ENCODE results near the gene PRDX4. TPM values are rescaled to one million over a fixed set of nuclear protein-coding genes. Genes with fewer than 3 reads are reported as not detected.

PRDX4 gene
- total and polyA plus RNA-seq, 12 donors = 15.3 to 134 (median 38.8) TPM

GRCh38 chrX:23726191-23726590 lies 58.9 kb downstream of the PRDX4 start:
- peaks cover 0 to 92% (median 3%) of the 10 kb centered on the region in 9 donors for H3K36me3 ChIP-seq
- H3K27ac ChIP-seq = peak overlapping the region in 1 of 10 donors; percentile 36
- TF ChIP-seq CTCF (IDR thresholded peaks at IDR 0.05) = no peak
- H3K4me1 ChIP-seq = no peaks in the 10 kb centered on the region
- intact Hi-C loops (cut with DNase I) = no loop called here
- no peak for ATAC-seq
- H3K27me3 ChIP-seq = no peaks in the 10 kb centered on the region
- no peak overlapping the region for H3K4me3 ChIP-seq
- WGBS, 2 donors = 72 to 84% methylated on average over 6 of the region's 6 CpGs
- no peak for DNase-seq
- H3K9me3 ChIP-seq = no peaks in the 10 kb centered on the region

- WGBS, 2 donors = 92 to 98% methylated on average over 3 of the region's 3 CpGs
- ATAC-seq (no peak), DNase-seq (no peak)
- H3K4me3 ChIP-seq = no peak overlapping the region
- no peaks in the 10 kb centered on the region for H3K4me1 ChIP-seq
- H3K36me3 ChIP-seq = peaks cover 0 to 92% (median 3%) of the 10 kb centered on the region in 9 donors
- no peak overlapping the region for H3K27ac ChIP-seq
- TF ChIP-seq CTCF (IDR thresholded peaks at IDR 0.05) = no peak
- no peaks in the 10 kb centered on the region for H3K9me3 ChIP-seq
- intact Hi-C loops (cut with DNase I) = no loop called here
- no peaks in the 10 kb centered on the region for H3K27me3 ChIP-seq
Observed at GRCh38 chrX:23727206-23727605, 59.9 kb downstream of the PRDX4 start.

GRCh38 chrX:23729214-23729613 lies 61.9 kb downstream of the PRDX4 start:
- intact Hi-C loops (cut with DNase I) = no loop called here
- Histone ChIP-seq H3K27ac (no peak overlapping the region), H3K27me3 (no peaks in the 10 kb centered on the region), H3K4me1 (no peaks in the 10 kb centered on the region), H3K36me3 (peaks cover 0 to 88% (median 0%) of the 10 kb centered on the region in 9 donors), H3K4me3 (no peak overlapping the region), H3K9me3 (no peaks in the 10 kb centered on the region)
- no peak for TF ChIP-seq CTCF (IDR thresholded peaks at IDR 0.05)
- ATAC-seq (no peak), DNase-seq (no peak)
- 100% methylated on average over 1 of the region's 1 CpG for WGBS, 2 donors

- intact Hi-C loops (cut with DNase I) = no loop called here
- Histone ChIP-seq H3K4me1 (peaks cover 0 to 6% (median 0%) of the 10 kb centered on the region in 9 donors), H3K27ac (no peak overlapping the region), H3K36me3 (peaks cover 0 to 73% (median 0%) of the 10 kb centered on the region in 9 donors), H3K9me3 (no peaks in the 10 kb centered on the region), H3K27me3 (peaks cover 0 to 3% (median 0%) of the 10 kb centered on the region in 7 donors), H3K4me3 (no peak overlapping the region)
- ATAC-seq = no peak
- no peak for DNase-seq
- 74 to 93% methylated on average over 1 of the region's 1 CpG for WGBS, 2 donors
- TF ChIP-seq CTCF (IDR thresholded peaks at IDR 0.05) = no peak
Observed at GRCh38 chrX:23731951-23732350, 64.7 kb downstream of the PRDX4 start.
